OCI-LY7 (cell line): ENCODE results near the gene FBXO28.

ENCODE experiments used
- EZH2phosphoT487 ChIP-seq: fragments of 200-600 bp; sonication (generic); IDR thresholded peaks from 2 replicates; pipeline ENCODE4 v1.6.1; 2018; ENCODE audit warnings: low read depth, borderline replicate concordance, mild to moderate bottlenecking, mixed run types, antibody characterized with exemption, low read length, moderate library complexity, mixed read lengths
- TF ChIP-seq, protein P1 (sequence below): fragments of 200-600 bp; sonication (generic); conservative IDR thresholded peaks from 2 replicates; pipeline ENCODE4 v1.5.1; 2014; ENCODE audit warnings: mild to moderate bottlenecking, antibody characterized with exemption, low read length, moderate library complexity, mixed read lengths

DNA sequence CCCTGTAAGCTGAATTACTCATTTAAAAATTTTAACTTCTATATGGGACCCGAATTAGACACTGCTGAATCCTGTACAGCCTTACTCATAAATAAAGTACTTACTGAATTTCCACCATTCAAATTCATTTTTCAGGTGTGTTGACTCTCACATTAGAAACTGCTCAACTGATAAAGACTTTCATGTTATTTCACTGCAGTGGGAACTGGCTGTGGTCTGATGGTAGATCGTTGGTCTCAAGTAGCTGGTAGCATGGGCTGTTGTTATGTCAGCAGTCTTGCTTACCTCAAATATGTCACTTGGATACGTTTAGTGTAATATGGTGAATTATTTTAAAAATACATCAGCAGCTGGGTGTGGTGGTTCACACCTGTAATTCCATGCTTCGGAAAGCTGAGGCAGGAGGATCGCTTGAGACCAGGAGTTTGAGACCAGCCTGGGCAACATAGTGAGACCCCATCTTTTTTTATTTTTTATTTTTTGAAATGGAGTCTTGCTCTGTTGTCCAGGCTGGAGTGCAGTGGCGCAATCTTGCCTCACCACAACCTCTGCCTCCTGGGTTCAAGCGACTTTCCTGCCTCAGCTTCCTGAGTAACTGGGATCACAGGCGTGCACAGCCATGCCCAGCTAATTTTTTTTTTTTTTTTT lies 79.5 kb downstream of the FBXO28 start:
- TF ChIP-seq, protein P1, sequence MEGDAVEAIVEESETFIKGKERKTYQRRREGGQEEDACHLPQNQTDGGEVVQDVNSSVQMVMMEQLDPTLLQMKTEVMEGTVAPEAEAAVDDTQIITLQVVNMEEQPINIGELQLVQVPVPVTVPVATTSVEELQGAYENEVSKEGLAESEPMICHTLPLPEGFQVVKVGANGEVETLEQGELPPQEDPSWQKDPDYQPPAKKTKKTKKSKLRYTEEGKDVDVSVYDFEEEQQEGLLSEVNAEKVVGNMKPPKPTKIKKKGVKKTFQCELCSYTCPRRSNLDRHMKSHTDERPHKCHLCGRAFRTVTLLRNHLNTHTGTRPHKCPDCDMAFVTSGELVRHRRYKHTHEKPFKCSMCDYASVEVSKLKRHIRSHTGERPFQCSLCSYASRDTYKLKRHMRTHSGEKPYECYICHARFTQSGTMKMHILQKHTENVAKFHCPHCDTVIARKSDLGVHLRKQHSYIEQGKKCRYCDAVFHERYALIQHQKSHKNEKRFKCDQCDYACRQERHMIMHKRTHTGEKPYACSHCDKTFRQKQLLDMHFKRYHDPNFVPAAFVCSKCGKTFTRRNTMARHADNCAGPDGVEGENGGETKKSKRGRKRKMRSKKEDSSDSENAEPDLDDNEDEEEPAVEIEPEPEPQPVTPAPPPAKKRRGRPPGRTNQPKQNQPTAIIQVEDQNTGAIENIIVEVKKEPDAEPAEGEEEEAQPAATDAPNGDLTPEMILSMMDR = no peak
- TF ChIP-seq EZH2phosphoT487 = no peak
